Measurements from ENCODE around the gene COL5A1. TPM values are rescaled to one million over a fixed set of nuclear protein-coding genes. Genes with fewer than 3 reads are reported as not detected.

Gene COL5A1
- total RNA-seq, 4 donors from 2014 or later, result 4.8 to 16.5 (median 9.4) TPM

DNA sequence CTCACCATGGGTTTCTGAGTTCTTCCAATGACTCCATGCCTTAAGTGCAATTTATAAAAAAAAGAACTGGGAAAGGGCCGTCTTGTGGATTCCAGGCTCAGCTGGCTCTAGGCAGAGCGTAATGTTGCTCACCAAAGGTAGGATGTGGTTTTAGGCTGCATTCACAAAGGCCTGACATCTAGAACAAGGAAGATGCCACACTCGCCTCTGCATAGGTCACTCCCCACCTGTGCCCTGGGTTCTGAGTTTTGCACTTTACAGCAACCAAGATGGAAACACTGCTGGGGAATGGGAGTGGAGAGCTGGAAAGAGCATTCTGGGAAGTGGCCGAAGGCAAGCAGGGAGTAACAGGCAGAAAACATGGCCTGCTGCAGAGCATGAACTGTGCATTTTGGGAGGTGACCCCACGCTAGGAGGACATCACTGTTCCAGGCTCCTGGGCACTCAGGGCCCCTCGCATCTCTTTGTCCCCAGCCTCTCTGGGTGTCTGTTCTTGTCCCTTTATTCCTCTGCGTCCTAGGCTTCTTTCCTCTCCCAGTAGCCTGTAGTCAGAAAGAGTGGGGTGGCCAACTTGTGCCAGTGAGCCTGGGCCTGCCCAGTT, 251.3 kb downstream of the COL5A1 start:
- WGBS, 2 donors, result 94% methylated on average over 7 of the region's 7 CpGs
- Histone ChIP-seq H3K36me3 (no peaks in the 10 kb centered on the region), H3K4me1 (peaks cover 20 to 35% of the 10 kb centered on the region in 2 donors), H3K27me3 (no peaks in the 10 kb centered on the region), H3K27ac (no peak overlapping the region), H3K4me3 (replicated peaks in 1 of 3) (no peak overlapping the region), H3K9me3 (no peaks in the 10 kb centered on the region)
- intact Hi-C loops (cut with DNase I), result no loop called here
- TF ChIP-seq CTCF (IDR thresholded peaks at IDR 0.05) (no peak), POLR2A (IDR thresholded peaks at IDR 0.05) (no peak)
- no peak for DNase-seq

Small RNA genes within 50 kb of the gene (microRNA-seq; reads per million reads assigned to microRNA genes)
- gene MIR3689A (not detected), gene MIR3689B (not detected), gene MIR3689C (not detected), gene MIR3689D1 (not detected), gene MIR3689D2 (not detected), gene MIR3689E (not detected), gene MIR3689F (not detected)

Small RNA genes within 50 kb of the gene (small RNA-seq; reads per million reads assigned to genes)
- gene AL603650.1 (not detected), gene MIR3689A (not detected), gene MIR3689B (not detected), gene MIR3689C (not detected), gene MIR3689D1 (not detected), gene MIR3689D2 (not detected), gene MIR3689E (not detected), gene MIR3689F (not detected)

Other genes with a start within 250 kb of the COL5A1 start
- gene FCN2, start 239.0 kb downstream of the COL5A1 start, total RNA-seq, result 10 to 100 TPM in 1 of 4 donors, under 1 TPM in 1, not detected in 2; 0.93 to 16.5 TPM